Tibial artery (tissue), 4 donors: ENCODE measurements around the gene PPP1R27.

Experiments
- DNase-seq, 2 donors: peaks; one replicate each; pipeline ENCODE4 v3.0.0-alpha.2; 2019
- H3K27ac ChIP-seq, 2 donors: fragments of 200-600 bp; sonication (generic) in 1 of 2; 1 replicate in 1 of 2; 2 replicates in 1 of 2; pipeline ENCODE4 v1.5.1; 2018 to 2019; ENCODE audit warnings: mild to moderate bottlenecking in 1 of 2
- H3K27me3 ChIP-seq, 2 donors: fragments of 200-600 bp; sonication (generic) in 1 of 2; one replicate each; pipeline versions ENCODE4 v1.5.1 to v1.6.0; 2016 to 2019
- H3K36me3 ChIP-seq, 3 donors: fragments of 200-600 bp; sonication (generic) in 2 of 3; one replicate each; pipeline ENCODE4 v1.5.1; 2016 to 2019; ENCODE audit warnings: mild to moderate bottlenecking in 2 of 3
- H3K4me1 ChIP-seq, 4 donors: fragments of 200-600 bp; sonication (generic) in 2 of 4; 1 replicate in 3 of 4; 2 replicates in 1 of 4; pipeline ENCODE4 v1.5.1; 2016 to 2019
- H3K4me3 ChIP-seq, 2 donors: fragments of 200-600 bp; sonication (generic) in 1 of 2; 1 replicate in 1 of 2; 2 replicates in 1 of 2; pipeline ENCODE4 v1.5.1; 2018 to 2019; ENCODE audit warnings: mild to moderate bottlenecking in 2 of 2
- H3K9me3 ChIP-seq, 3 donors: fragments of 200-600 bp; sonication (generic) in 1 of 3; one replicate each; pipeline ENCODE4 v1.5.1; 2016 to 2019
- CTCF ChIP-seq, 2 experiments: fragments of 200-600 bp in 1 of 2; fragments of 450-650 bp in 1 of 2; IDR thresholded peaks; one replicate each; pipeline ENCODE4 v1.5.1; 2017 to 2019; ENCODE audit warnings: antibody characterized with exemption in 2 of 2, mild to moderate bottlenecking in 1 of 2, moderate library complexity in 1 of 2
- intact Hi-C: fragments of 100-400 bp; cut with DNase I; formaldehyde crosslinking; loops from one replicate; pipeline ENCODE4 v1.15.0; 2023; ENCODE audit warnings: low total_unique reads

The PPP1R27 gene

DNA sequence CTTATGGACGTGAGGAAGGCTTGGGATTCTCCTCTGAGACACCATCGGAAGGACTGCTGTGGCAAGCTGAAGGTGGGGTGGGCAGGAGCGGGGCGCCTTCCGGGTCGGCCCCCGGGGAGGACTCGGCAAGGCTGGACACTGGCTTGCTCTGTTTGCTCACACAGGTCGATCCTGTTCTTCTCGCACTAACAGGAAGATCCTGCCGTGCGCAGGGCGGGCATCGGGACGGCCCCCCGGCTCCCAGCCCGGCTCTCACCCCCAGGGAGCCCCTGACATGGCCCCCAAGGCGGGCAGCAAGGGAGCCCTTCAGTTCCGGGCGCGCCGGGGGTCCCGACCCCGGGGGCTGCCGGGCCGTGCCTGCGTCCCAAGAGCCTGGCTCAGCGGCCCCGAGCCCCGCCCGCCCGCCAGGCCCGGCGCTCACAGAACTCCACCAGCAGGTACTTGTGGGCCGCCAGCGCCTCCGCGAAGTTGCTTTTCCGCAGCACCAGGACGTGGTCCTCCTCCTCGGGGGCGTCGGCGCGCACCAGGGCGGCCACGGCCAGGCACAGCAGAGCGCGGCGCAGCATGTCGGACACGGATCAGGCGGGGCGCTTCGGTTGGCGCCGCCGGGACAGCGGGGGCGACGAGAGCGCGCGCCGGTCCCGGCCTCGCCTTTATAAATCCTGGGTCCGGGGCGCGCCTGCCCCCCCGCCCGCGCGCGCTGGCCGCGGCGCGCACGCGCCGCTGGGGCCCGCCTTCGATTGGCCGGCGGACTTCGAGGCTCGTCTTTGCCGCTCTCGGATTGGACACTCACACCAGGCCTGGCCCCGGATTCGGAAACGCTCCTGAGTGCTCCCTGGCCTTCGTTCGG is 25.3 kb upstream of the PPP1R27 start, which contains the start of gene P4HB:
P4HB (minus strand) TSS at position 630 of the 850 bp plus-strand sequence; CDS start at position 566, 64 bp downstream.
- intact Hi-C loops: loop anchor here (5.0 kb wide), 1 partner anchor 1047 kb away; no protein-coding TSS in a partner anchor
- H3K36me3 ChIP-seq: peaks cover 13 to 56% (median 16%) of the 10 kb centered on the region in 3 donors
- H3K27ac ChIP-seq: peak within 1 kb of the TSS; percentile 94 to 97
- peak within 1 kb of the TSS; percentile 88 to 96 for H3K4me3 ChIP-seq
- no peak for TF ChIP-seq CTCF (IDR thresholded peaks at IDR 0.05)
- peak in 1 of 2 donors; percentile 54 for DNase-seq
- H3K9me3 ChIP-seq: no peaks in the 10 kb centered on the region
- H3K4me1 ChIP-seq: peaks cover 0 to 59% (median 36%) of the 10 kb centered on the region in 4 donors
- H3K27me3 ChIP-seq: no peaks in the 10 kb centered on the region

DNA sequence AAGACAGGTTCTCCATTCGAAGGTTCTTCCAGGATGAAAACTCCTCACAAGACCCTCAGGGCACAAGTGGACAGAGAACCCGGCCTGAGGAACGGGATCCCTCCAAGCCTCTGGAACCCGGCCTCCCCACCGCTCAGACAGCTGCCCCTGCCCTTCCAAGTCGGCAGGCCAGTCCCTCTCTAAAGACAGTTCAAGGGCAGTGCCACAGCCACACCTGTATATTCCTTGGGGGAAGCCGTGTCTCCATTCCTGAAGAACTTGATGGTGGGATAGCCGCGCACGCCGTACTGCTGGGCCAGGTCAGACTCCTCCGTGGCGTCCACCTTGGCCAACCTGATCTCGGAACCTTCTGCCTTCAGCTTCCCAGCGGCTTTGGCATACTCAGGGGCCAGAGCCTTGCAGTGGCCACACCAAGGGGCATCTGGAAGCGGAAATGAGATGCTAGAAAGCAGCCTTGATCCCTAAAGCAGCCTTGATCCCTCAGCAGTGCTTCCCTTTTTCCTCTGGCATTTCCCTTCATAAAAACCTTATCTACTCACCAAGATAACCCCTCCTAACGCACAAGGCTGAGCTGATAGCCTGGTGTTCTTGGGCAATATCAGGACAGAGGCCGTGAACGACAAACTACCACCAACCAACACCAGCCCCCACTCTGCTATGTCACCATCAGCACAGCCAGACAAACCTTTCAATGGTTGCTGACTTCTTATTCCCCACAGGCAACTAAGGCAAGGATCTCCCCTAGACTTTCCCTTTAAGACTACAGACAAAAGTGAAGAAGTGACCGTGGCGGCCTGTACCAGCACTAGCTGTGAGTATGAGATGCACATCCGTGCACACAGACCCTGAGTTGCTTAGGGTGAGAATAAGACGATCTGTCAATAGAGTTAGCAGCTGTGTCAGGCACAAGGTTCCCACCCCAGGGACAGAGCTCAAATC is 24.4 kb upstream of the PPP1R27 start:
- peaks cover 0 to 58% (median 36%) of the 10 kb centered on the region in 4 donors for H3K4me1 ChIP-seq
- no peak for DNase-seq
- H3K27ac ChIP-seq: peak overlapping the region; percentile 90 to 93

DNA sequence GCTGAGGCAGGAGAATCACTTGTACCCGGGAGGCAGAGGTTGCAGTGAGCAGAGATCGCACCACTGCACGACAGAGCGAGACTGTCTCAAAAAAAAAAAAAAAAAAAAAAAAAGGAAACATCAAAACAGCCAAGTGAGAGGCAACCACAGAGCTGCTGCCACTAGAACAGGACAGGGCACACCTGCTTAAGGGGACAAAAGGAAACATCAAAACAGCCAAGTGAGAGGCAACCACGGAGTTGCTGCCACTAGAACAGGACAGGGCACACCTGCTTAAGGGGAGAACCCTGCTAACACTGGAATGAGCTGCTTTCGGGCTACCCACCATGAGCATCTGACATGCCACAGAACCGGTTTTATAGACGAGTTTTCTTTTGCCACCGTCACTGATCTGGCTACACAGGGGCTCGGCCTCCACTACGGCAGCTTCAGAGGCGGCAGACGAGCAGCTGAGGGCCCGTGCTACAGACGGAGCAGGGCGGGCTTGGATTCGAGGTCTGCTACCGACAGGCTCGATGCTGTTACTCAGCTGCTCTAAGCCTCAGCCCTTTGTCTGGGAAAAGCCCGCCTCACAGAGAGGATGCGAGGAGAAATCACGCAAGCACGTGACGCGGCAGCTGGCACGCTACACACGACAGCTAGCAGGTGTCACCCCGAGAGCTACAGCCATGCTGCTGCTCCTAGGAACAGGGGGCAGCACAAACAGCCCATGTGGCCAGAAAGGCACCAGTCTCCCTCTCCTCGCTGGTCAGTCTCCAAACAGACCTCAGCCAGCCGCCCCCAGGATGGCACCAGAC is 23.5 kb upstream of the PPP1R27 start:
- intact Hi-C loops: loop anchor here (5.0 kb wide), 1 partner anchor 1049 kb away; no protein-coding TSS in a partner anchor

More for the DNA sequence above, 24.4 kb upstream of the PPP1R27 start:
- Histone ChIP-seq H3K36me3 (peaks cover 21 to 61% (median 25%) of the 10 kb centered on the region in 3 donors), H3K4me3 (peak overlapping the region; percentile 88 to 96), H3K9me3 (no peaks in the 10 kb centered on the region), H3K27me3 (no peaks in the 10 kb centered on the region)
- intact Hi-C loops: loop anchor here (5.0 kb wide), 1 partner anchor 1048 kb away; no protein-coding TSS in a partner anchor
- no peak for TF ChIP-seq CTCF (IDR thresholded peaks at IDR 0.05)

GRCh38 chr17:81854974-81855774 is 20.3 kb upstream of the PPP1R27 start:
- Histone ChIP-seq H3K9me3 (no peaks in the 10 kb centered on the region), H3K27ac (no peak overlapping the region), H3K4me3 (no peak overlapping the region), H3K36me3 (peaks cover 50 to 89% (median 66%) of the 10 kb centered on the region in 3 donors), H3K4me1 (peaks cover 0 to 38% (median 19%) of the 10 kb centered on the region in 4 donors), H3K27me3 (no peaks in the 10 kb centered on the region)
- no peak for DNase-seq
- intact Hi-C loops: loop anchor here (5.0 kb wide), 1 partner anchor 1052 kb away; no protein-coding TSS in a partner anchor
- TF ChIP-seq CTCF (IDR thresholded peaks at IDR 0.05): no peak

More for the DNA sequence above, 23.5 kb upstream of the PPP1R27 start:
- peaks cover 28 to 61% (median 34%) of the 10 kb centered on the region in 3 donors for H3K36me3 ChIP-seq
- TF ChIP-seq CTCF (IDR thresholded peaks at IDR 0.05): no peak
- peak overlapping the region in 1 of 2 donors; percentile 96 for H3K4me3 ChIP-seq
- no peak overlapping the region for H3K27ac ChIP-seq
- H3K27me3 ChIP-seq: no peaks in the 10 kb centered on the region
- DNase-seq: no peak
- H3K9me3 ChIP-seq: no peaks in the 10 kb centered on the region
- H3K4me1 ChIP-seq: peaks cover 0 to 52% (median 36%) of the 10 kb centered on the region in 4 donors
